ENCODE results near the gene CASR.

CASR gene

GRCh38 chr3:122253581-122253980, 70.1 kb downstream of the CASR start:
- no peak for TF ChIP-seq CTCF (IDR thresholded peaks at IDR 0.05; ENCODE audit: insufficient read depth, low read depth, low read length, missing control alignments)
- no peak overlapping the region for H3K4me3 ChIP-seq (ENCODE audit: low read length)
- DNase-seq (ENCODE audit: low read depth), result no peak

- no peak for DNase-seq (ENCODE audit: low read depth)
- H3K4me3 ChIP-seq (ENCODE audit: low read length), result no peak overlapping the region
- TF ChIP-seq CTCF (IDR thresholded peaks at IDR 0.05; ENCODE audit: insufficient read depth, low read depth, low read length, missing control alignments), result no peak
Measured at GRCh38 chr3:122255757-122256439, 72.4 kb downstream of the CASR start.

GRCh38 chr3:122257644-122258364, 74.3 kb downstream of the CASR start:
- DNase-seq (ENCODE audit: low read depth), result no peak
- no peak for TF ChIP-seq CTCF (IDR thresholded peaks at IDR 0.05; ENCODE audit: insufficient read depth, low read depth, low read length, missing control alignments)
- no peak overlapping the region for H3K4me3 ChIP-seq (ENCODE audit: low read length)

- peak; percentile 75 for DNase-seq (ENCODE audit: low read depth)
- peak; percentile 76 for TF ChIP-seq CTCF (IDR thresholded peaks at IDR 0.05; ENCODE audit: insufficient read depth, low read depth, low read length, missing control alignments)
Measured at GRCh38 chr3:122258757-122259371, 75.4 kb downstream of the CASR start.

GRCh38 chr3:122260206-122260605, 76.7 kb downstream of the CASR start:
- no peak for TF ChIP-seq CTCF (IDR thresholded peaks at IDR 0.05; ENCODE audit: insufficient read depth, low read depth, low read length, missing control alignments)
- H3K4me3 ChIP-seq (ENCODE audit: low read length), result no peak overlapping the region
- DNase-seq (ENCODE audit: low read depth), result peak; percentile 72

More at GRCh38 chr3:122258757-122259371, 75.4 kb downstream of the CASR start:
- no peak overlapping the region for H3K4me3 ChIP-seq (ENCODE audit: low read length)

GRCh38 chr3:122263058-122263457, 79.6 kb downstream of the CASR start:
- DNase-seq (ENCODE audit: low read depth), result no peak
- TF ChIP-seq CTCF (IDR thresholded peaks at IDR 0.05; ENCODE audit: insufficient read depth, low read depth, low read length, missing control alignments), result no peak
- H3K4me3 ChIP-seq (ENCODE audit: low read length), result no peak overlapping the region

Measured in epithelial cell of esophagus (primary cell).